H1 (cell line): Measurements from ENCODE around the gene PBX3. TPM values are rescaled to one million over a fixed set of nuclear protein-coding genes. Genes with fewer than 3 reads are reported as not detected.

ENCODE experiments used
- CTCF ChIA-PET: fragments of 300-600 bp; sonication (Branson Sonifier 250); formaldehyde crosslinking; loops from one replicate; lab custom pipeline; 2021; ENCODE audit not compliant: partially characterized antibody; lab: Charles Lee
- POLR2A ChIA-PET: fragments of 300-600 bp; sonication (Branson Sonifier 250); formaldehyde crosslinking; loops from one replicate; lab custom pipeline; 2021; ENCODE audit warnings: inconsistent platforms; ENCODE audit not compliant: partially characterized antibody; lab: Charles Lee
- DNase-seq, 2 experiments: peaks; one replicate each; pipeline versions ENCODE4 v3.0.0 to v3.0.0-alpha.2; 2010 to 2022; ENCODE audit warnings: low spot score in 2 of 2, low read depth in 1 of 2, mixed read lengths in 1 of 2
- FAIRE-seq: peaks from 2 replicates; lab custom pipeline; 2011; peaks lifted over from hg19 to GRCh38; lab: Jason Lieb, UNC
- H2AFZ ChIP-seq: 2 replicates; pipeline ENCODE4 v1.8.1; 2012; ENCODE audit warnings: low read length, inconsistent platforms
- H2AK5ac ChIP-seq: 2 replicates; pipeline ENCODE4 v1.6.1; 2013; ENCODE audit warnings: low read depth, low read length
- H2BK120ac ChIP-seq: replicated peaks from 2 replicates; pipeline ENCODE3; 2013; ENCODE audit warnings: low read depth, low read length, inconsistent platforms
- H2BK12ac ChIP-seq: 2 replicates; pipeline ENCODE4 v1.6.1; 2013; ENCODE audit warnings: low read depth, low read length
- H2BK15ac ChIP-seq: 2 replicates; pipeline ENCODE4 v1.6.1; 2013; ENCODE audit warnings: low read length
- H2BK20ac ChIP-seq: 2 replicates; pipeline ENCODE4 v1.6.1; 2013; ENCODE audit warnings: low read length
- H2BK5ac ChIP-seq: 2 replicates; pipeline ENCODE4 v1.6.1; 2013; ENCODE audit warnings: low read depth, low read length
- H3K14ac ChIP-seq: 2 replicates; pipeline ENCODE4 v1.6.1; 2013; ENCODE audit warnings: inconsistent platforms; ENCODE audit not compliant: insufficient read length
- H3K18ac ChIP-seq: 2 replicates; pipeline ENCODE4 v1.6.1; 2013; ENCODE audit warnings: low read length; ENCODE audit errors: extremely low read depth
- H3K23ac ChIP-seq: 2 replicates; pipeline ENCODE4 v1.6.1; 2013; ENCODE audit warnings: inconsistent platforms; ENCODE audit not compliant: insufficient read length
- H3K23me2 ChIP-seq: 2 replicates; pipeline ENCODE4 v1.6.1; 2013; ENCODE audit warnings: low read depth, low read length
- H3K27ac ChIP-seq: 2 replicates; pipeline ENCODE4 v1.6.1; 2011; ENCODE audit warnings: low read depth, low read length, inconsistent platforms
- H3K27me3 ChIP-seq, 4 experiments: replicated peaks in 1 of 4; 1 replicate in 1 of 4; 2 replicates in 3 of 4; pipeline versions ENCODE4 v1.6.1 to v1.8.1; 2011 to 2013; ENCODE audit warnings: low read length in 3 of 4, mild to moderate bottlenecking in 3 of 4, inconsistent platforms in 2 of 4, mixed read lengths in 2 of 4, moderate library complexity in 1 of 4; ENCODE audit not compliant: control insufficient read depth in 3 of 4, insufficient read depth in 3 of 4; ENCODE audit errors: extremely low read depth in 1 of 4
- H3K36me3 ChIP-seq, 4 experiments: 2 replicates each; pipeline versions ENCODE4 v1.6.1 to v1.8.1; 2011 to 2013; ENCODE audit warnings: mild to moderate bottlenecking in 4 of 4, low read length in 3 of 4, moderate library complexity in 2 of 4, control low read depth in 1 of 4, inconsistent platforms in 1 of 4; ENCODE audit not compliant: insufficient read depth in 4 of 4, control insufficient read depth in 2 of 4
- H3K4ac ChIP-seq: replicated peaks from 2 replicates; pipeline ENCODE3; 2013; ENCODE audit warnings: low read length, low read depth, mixed read lengths, inconsistent platforms; ENCODE audit not compliant: insufficient read length
- H3K4me1 ChIP-seq, 4 experiments: replicated peaks in 1 of 4; 1 replicate in 1 of 4; 2 replicates in 3 of 4; pipeline versions ENCODE4 v1.6.1 to v1.8.1; 2011 to 2013; ENCODE audit warnings: low read length in 3 of 4, inconsistent platforms in 2 of 4, mixed read lengths in 1 of 4; ENCODE audit not compliant: insufficient read depth in 4 of 4, control insufficient read depth in 3 of 4
- H3K4me2 ChIP-seq, 2 experiments: 2 replicates each; pipeline versions ENCODE4 v1.6.1 to v1.8.1; 2011 to 2013; ENCODE audit warnings: low read depth in 2 of 2, low read length in 2 of 2, control low read depth in 1 of 2, inconsistent platforms in 1 of 2, mild to moderate bottlenecking in 1 of 2; ENCODE audit not compliant: insufficient read depth in 1 of 2
- H3K4me3 ChIP-seq, 4 experiments: fragments of 200-600, 300-600 bp in 1 of 4; sonication (generic), shearing (Covaris generic), sonication (Bioruptor Twin) in 1 of 4; 2 replicates each; pipeline versions ENCODE4 v1.5.1 to v1.8.1; 2011 to 2016; ENCODE audit warnings: low read length in 4 of 4, low read depth in 3 of 4, control low read depth in 2 of 4, inconsistent platforms in 2 of 4, mild to moderate bottlenecking in 2 of 4, mixed read lengths in 1 of 4, moderate library complexity in 1 of 4; ENCODE audit not compliant: insufficient read depth in 2 of 4; ENCODE audit errors: extremely low read depth in 1 of 4
- H3K56ac ChIP-seq: replicated peaks from 2 replicates; pipeline ENCODE3; 2013; ENCODE audit warnings: low read depth, mild to moderate bottlenecking, mixed read lengths, low read length, inconsistent platforms; ENCODE audit not compliant: insufficient read length
- H3K79me1 ChIP-seq: 2 replicates; pipeline ENCODE4 v1.6.1; 2013; ENCODE audit warnings: low read depth, low read length, control low read depth
- H3K79me2 ChIP-seq, 2 experiments: 2 replicates each; pipeline versions ENCODE4 v1.6.1 to v1.8.1; 2012 to 2013; ENCODE audit warnings: low read length in 2 of 2, mild to moderate bottlenecking in 2 of 2, inconsistent platforms in 1 of 2; ENCODE audit not compliant: insufficient read depth in 2 of 2, control insufficient read depth in 1 of 2
- H3K9ac ChIP-seq, 4 experiments: replicated peaks in 1 of 4; 1 replicate in 1 of 4; 2 replicates in 3 of 4; pipeline versions ENCODE4 v1.6.1 to v1.8.1; 2011 to 2013; ENCODE audit warnings: low read depth in 3 of 4, low read length in 3 of 4, control low read depth in 2 of 4, mild to moderate bottlenecking in 2 of 4, moderate library complexity in 2 of 4, inconsistent platforms in 1 of 4; ENCODE audit errors: extremely low read depth in 1 of 4
- H3K9me3 ChIP-seq, 2 experiments: 2 replicates each; pipeline versions ENCODE4 v1.6.1 to v1.8.1; 2012 to 2013; ENCODE audit warnings: mild to moderate bottlenecking in 2 of 2, moderate library complexity in 2 of 2, control low read depth in 1 of 2, inconsistent platforms in 1 of 2, low read depth in 1 of 2, low read length in 1 of 2, mixed read lengths in 1 of 2; ENCODE audit not compliant: insufficient read depth in 2 of 2
- H4K20me1 ChIP-seq, 2 experiments: replicated peaks in 1 of 2; 2 replicates each; pipeline versions ENCODE3 to v1.8.1; 2011 to 2013; ENCODE audit warnings: inconsistent platforms in 2 of 2, low read length in 2 of 2, mild to moderate bottlenecking in 1 of 2; ENCODE audit not compliant: insufficient read depth in 2 of 2, control insufficient read depth in 1 of 2
- H4K5ac ChIP-seq: 2 replicates; pipeline ENCODE4 v1.6.1; 2013; ENCODE audit warnings: low read length, low read depth, mixed read lengths, inconsistent platforms; ENCODE audit not compliant: insufficient read length
- H4K8ac ChIP-seq: 2 replicates; pipeline ENCODE4 v1.8.0; 2013; ENCODE audit warnings: mild to moderate bottlenecking, moderate library complexity, low read length, inconsistent platforms; ENCODE audit not compliant: insufficient read depth; ENCODE audit errors: extremely low read depth
- H4K91ac ChIP-seq: replicated peaks from 2 replicates; pipeline ENCODE3; 2013; ENCODE audit warnings: low read length, mixed read lengths, inconsistent platforms; ENCODE audit not compliant: insufficient read length
- GTF2F1 ChIP-seq: IDR thresholded peaks from 2 replicates; pipeline ENCODE4 v1.6.1; 2012; ENCODE audit warnings: low read depth, low read length, improper control_type of control experiment, borderline replicate concordance
- WGBS, 2 experiments: shearing (Covaris generic) in 1 of 2; methylation state at CpG; one replicate each; pipeline versions ENCODE4 v1.1.6 to v1.1.7; 2013 to 2015; ENCODE audit warnings: low lambda C conversion rate in 2 of 2, mixed read lengths in 2 of 2, inconsistent platforms in 1 of 2, low coverage in 1 of 2, missing lambda C conversion rate in 1 of 2; ENCODE audit not compliant: insufficient replicate concordance in 2 of 2, insufficient coverage in 1 of 2, insufficient read length in 1 of 2; ENCODE audit errors: extremely low coverage in 1 of 2, missing lambda C conversion rate in 1 of 2; 5-methylcytosine and 5-hydroxymethylcytosine counted together
- polyA plus RNA-seq, 7 experiments: library from polyadenylated mRNA; depleted of rRNA in 3 of 7; stranded (reverse) in 5 of 7; unstranded in 2 of 7; fragments of >200 nt in 5 of 7; fragments of 200-250 nt in 2 of 7; gene quantifications; 1 replicate in 5 of 7; 2 replicates in 1 of 7; 4 replicates in 1 of 7; pipeline versions ENCODE4 v1.2.1 to v1.2.3, GENCODE V29; 2011 to 2013; ENCODE audit warnings: missing spikeins in 2 of 7, mixed read lengths in 2 of 7
- total RNA-seq: library from RNA; stranded (reverse); fragmentation: NEBNext Ultra II Directional; extraction: Animal tissue kit (Norgen Biotek cat#: 25700); gene quantifications from 2 replicates; pipeline ENCODE4 v1.2.1, GENCODE V29; 2021

The PBX3 gene
- total and polyA plus RNA-seq, 2 of the 8 experiments (the other 6 are each of a cell fraction or from before 2014, with no cell fraction given): 22.7 to 44.3 TPM

DNA sequence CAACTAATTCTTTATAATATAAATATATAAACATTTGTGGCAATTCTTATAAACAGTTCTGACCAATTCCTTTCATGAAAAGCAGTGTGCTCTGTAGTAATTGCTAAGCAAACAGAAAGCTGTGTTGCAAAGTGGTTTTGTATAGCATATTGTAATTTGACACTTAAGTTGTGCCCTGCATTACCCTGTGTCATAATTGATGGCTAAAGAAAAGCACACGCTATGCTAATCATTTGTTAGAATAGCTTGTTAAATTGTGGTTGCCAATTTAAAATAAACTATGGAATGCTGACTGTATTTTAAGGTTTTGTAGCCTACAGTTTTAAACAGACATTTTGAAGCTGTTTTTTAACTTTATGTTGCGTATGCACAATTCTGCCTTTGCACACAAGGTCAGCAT lies 140.0 kb downstream of the PBX3 start:
- WGBS, 2 experiments: 74% methylated on average over 2 of the region's 2 CpGs; no CpG with 5 or more reads in 1 of the 2 experiments
- no peak overlapping the region for H3K56ac ChIP-seq
- H3K9ac ChIP-seq: no peak overlapping the region
- peaks cover 0 to 7% of the 10 kb centered on the region in 2 experiments for H4K20me1 ChIP-seq
- H4K91ac ChIP-seq: no peak overlapping the region
- H4K5ac ChIP-seq: no peak overlapping the region
- H2BK15ac ChIP-seq: no peak overlapping the region
- no peak overlapping the region for H3K23ac ChIP-seq
- DNase-seq: no peak
- H2BK120ac ChIP-seq: no peak overlapping the region
- peaks cover 2% of the 10 kb centered on the region; the same call in 1 of the 2 replicates for H3K23me2 ChIP-seq
- ChIA-PET POLR2A (no interaction called here), CTCF (no interaction called here)
- no peak overlapping the region for H2BK5ac ChIP-seq
- no peaks in the 10 kb centered on the region for H3K36me3 ChIP-seq
- no peak overlapping the region for H2AFZ ChIP-seq
- no peak overlapping the region for H4K8ac ChIP-seq
- no peak overlapping the region for H3K14ac ChIP-seq
- H3K79me1 ChIP-seq: no peaks in the 10 kb centered on the region
- H3K9me3 ChIP-seq: no peaks in the 10 kb centered on the region
- no peak overlapping the region for H3K18ac ChIP-seq
- no peak overlapping the region for H3K27ac ChIP-seq
- peaks cover 0 to 72% of the 10 kb centered on the region in 2 experiments; a peak in 2 of 4 replicates for H3K79me2 ChIP-seq
- H3K4me3 ChIP-seq: no peak overlapping the region
- H2BK12ac ChIP-seq: no peak overlapping the region
- no peak for FAIRE-seq
- H2AK5ac ChIP-seq: no peak overlapping the region
- no peak overlapping the region for H2BK20ac ChIP-seq
- H3K27me3 ChIP-seq: no peaks in the 10 kb centered on the region
- H3K4ac ChIP-seq: no peak overlapping the region
- H3K4me1 ChIP-seq: peaks cover 5 to 27% (median 11%) of the 10 kb centered on the region in 4 experiments
- H3K4me2 ChIP-seq: no peak overlapping the region
- TF ChIP-seq GTF2F1: no peak
